SIG-M5 treated with dmso at 0.1 percent for 504 hours (cell line): Measurements from ENCODE around the gene CYP2W1.

Source experiments
- DNase-seq: peaks from one replicate; lab custom pipeline; 2025; ENCODE audit not compliant: unreplicated experiment; lab: John Stamatoyannopoulos, UW

The CYP2W1 gene

DNA sequence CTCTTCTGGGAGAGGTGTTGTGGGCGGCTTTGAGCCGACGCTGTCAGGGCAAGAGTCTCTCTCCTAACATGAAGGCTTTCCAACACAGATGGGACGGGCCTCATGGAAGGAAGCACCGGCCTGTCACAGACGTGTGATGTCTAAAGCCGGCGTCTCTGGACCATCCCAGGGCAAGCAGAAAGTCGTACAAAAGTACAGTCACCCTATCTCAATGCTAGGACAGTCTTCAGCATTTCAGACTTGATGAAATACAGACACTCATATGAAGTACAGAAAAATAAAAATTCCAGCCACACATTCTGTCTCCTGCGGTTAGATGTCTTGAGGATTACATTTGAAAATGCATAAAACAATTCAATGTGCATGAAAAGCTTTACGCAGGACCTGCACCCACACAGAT, 30.6 kb downstream of the CYP2W1 start:
- no peak for DNase-seq

DNA sequence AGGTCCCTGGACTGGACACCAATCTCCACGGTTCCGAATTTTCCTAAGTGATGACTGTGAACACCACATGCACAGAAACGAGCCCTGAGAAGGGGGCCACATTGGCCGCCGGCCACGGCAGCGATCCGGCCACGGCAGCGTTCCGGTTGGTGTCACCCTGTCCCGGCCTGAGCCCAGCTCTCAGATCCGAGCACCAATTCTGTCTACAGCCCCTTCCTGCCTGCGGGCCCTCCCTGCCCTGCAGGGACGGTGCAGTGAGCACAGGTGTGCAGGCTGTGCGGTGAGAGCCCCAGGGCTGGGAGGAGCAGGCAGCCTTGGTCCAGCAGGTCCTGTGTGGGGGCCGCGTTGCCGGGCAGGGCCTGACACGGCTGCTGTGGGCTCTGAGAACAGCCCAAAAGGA, 31.7 kb downstream of the CYP2W1 start:
- no peak for DNase-seq

DNA sequence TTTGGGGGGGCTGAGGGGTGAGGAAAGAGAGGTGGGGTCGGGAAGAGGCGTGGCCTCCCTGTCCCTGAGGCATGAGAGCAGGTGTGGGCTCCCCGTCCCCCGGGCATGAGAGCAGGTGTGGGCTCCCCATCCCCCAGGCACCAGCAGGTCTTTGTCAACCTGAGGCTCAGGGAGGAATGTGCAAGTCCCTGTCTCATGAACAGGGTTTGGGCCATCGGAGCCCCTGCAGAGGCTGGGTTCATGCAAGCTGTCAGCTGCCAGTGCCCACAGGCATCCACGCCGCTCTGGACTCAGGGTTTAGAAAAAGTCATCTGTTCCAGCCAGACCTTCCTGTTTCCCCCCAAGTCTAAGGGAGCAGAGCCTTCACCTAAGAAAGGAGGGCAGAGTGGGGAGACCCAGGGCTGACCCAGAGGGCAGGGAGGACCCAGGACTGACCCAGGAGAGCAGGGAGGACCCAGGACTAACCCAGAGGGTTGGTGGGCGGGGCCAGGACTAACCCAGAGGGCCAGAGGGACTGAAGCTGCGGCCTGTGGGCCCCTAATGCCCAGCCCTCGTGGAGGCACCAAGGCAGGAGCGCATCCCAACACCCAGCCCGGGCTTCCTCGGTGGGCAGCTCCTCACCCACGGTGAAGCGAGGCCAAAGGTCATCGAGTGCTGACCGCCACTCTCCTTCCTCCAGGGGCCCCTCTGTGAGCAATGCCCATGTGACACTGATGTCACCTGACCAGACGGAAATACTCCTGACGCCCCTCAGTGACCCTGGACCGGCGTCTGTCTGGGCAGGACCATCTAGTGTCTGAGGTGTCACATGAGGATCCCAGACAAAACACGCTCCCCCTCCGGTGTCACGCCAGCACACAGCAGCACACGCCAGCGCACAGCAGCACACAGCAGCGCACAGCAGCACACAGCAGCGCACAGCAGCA, 32.5 kb downstream of the CYP2W1 start:
- no peak for DNase-seq

DNA sequence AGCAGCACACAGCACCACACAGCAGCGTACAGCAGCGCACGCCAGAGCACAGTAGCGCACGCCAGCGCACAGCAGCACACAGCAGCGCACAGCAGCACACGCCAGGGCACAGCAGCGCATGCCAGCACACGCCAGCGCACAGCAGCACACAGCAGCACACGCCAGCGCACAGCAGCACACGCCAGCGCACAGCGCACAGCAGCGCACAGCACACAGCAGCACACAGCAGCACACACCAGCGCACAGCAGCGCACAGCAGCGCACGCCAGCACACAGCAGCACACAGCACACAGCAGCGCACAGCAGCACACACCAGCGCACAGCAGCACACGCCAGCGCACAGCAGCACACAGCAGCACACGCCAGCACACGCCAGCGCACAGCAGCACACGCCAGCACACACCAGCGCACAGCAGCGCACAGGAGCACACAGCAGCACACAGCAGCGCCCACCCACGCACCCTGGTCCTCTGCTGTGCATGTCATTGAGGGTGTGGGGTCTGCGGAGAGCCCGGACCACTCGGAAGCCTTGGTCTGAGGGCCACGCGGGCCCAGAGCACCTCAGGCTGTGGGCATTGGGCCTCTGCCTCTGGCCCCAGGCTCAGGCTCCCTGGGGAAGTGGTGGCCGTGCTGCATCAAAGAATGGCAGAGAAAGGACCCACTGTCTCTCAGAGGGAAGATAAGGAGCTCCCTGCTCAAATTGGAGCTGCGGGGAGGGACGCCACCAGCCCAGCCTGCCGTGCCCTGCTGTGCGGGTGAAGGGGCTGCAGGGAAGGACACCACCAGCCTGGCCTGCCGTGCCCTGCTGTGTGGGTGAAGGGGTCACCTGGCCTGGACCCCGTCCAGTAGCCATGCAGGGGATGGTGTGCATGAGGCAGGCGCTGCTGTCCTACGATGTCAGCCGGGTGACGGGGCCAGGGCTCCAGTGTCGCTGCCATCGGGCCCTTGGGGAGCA, 33.9 kb downstream of the CYP2W1 start:
- DNase-seq, result no peak

DNA sequence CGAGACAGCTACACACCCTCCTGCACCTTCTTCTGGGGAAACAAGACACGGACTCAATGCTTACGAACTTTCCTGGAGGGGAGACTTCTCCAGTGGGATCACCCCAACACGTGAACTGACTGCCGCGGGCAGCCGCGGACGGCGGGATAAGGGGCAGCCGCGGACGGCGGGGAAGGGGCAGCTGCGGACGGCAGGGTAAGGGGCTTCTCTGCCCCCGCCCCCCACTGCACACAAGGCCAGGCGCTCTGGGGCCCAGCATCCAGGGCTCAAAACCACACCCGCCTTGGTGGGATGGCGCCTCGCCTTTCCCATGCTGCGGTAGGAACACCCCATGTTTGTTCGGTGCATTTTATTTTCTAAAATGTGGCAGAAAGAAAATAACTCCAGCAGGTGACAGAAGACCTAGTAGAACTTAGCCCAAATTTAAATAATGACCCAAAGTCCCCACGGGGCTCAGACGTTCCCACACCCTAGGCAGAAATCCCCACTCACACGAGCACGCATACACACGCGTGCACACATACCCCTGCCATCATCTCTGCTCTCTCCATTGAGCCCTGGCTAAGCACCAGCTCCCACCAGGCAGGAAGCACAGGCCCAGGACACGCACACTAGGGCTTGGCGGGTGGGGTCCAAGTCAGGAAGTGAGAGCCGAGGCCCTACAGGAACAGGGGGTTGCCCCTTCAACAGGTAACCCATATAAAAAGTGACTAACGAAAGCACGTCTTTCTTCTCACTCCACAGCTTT, 34.8 kb downstream of the CYP2W1 start:
- DNase-seq, result no peak

DNA sequence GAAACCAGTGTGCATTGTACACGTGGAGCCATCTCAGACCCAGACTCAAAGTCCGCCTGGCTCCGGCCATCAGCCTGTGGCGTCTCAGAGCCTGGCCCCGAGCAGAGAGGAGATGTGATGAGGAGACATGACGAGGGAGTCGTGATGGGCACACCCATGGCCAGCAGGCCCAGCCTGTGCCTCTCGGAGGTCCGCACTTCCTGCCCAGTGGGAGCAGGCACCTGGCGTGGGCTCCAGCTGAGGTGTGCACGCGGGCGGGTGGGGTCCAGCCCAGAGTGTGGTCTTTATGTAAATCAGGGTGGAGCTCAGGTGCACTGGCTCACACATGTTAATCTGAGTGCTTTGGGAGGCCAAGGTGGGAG, 35.3 kb downstream of the CYP2W1 start:
- no peak for DNase-seq

DNA sequence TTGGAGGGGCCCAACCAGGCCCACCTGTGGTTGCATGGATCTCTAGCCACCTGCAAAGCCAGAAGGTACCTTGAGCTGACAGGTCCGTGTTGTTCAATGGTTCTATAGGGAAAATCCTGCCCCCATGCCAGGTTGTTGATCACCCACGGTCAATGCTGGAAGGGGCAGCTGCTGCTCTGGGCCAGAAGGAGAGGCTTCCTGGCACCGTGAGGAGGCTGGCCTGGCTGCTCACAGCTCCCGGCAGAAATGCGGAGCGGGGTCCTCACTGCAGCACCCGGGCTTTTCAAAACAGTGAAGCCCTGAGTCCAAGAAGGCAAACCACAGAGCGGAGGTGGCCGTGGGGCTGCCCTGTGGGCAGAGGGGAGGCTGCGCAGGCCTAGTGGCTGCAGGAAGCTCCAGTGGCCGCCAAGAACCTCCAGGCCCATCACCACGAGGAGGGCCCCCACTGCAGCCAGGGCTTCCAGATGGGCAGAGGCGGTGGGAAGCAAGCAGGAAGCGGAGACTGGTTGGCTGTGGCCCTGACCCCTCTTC, 36.3 kb downstream of the CYP2W1 start:
- DNase-seq, result no peak

DNA sequence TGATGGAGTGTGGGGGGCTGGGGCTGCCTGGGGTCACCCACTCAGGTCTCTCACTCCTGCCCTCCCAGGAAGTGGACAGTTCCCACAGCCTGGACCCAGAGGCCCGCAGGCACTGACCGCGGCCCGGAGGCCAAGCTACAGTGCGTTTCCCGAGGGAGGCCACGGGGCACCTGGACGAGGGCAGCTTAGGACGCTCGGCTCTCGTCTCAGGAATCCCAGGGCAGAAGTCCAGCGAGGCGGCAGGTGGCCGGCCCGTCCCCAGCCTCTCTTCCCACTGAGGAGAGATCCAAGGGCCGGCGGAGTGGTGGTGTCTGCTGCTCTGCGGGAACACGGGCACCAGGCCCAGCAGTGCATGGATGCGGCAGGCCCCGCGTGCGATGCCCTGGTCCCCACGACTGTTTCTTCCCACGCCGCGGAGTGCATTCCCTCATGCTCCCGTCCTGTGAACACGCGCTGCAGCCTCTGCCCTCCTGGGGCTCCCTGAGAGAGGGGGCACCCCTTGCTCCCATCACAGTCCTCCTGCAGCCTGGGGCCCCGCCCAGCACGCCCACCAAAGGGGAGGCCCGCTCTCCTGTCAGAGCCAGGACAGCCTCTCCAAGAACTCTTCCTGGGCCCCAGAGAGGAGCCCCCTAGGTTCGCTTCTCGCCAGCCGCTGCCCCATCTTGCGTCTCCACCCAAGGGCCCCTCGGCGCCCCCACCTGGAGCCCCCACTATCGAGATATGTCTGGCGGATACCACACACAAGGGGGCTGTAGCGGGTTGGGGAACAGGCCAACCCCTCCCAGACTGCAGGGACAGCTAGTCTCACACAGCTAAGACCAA, 37.0 kb downstream of the CYP2W1 start:
- no peak for DNase-seq

DNA sequence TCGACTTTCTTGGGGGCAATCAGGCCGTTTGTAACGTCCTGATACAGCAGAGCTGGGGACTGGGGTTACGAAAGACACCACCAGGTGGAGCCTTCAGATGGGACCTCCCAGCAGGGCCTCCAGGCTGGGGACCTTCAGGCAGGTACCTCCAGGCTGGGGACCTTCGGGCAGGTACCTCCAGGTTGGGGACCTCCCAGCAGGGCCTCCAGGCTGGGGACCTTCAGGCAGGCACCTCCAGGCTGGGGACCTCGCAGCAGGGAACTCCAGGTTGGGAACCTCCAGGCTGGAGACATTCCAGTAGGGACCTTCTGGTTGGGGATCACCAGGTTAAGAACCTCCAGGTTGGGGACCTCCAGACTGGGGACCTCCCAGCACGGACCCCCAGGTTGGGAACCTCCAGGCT, 37.9 kb downstream of the CYP2W1 start:
- DNase-seq, result no peak

DNA sequence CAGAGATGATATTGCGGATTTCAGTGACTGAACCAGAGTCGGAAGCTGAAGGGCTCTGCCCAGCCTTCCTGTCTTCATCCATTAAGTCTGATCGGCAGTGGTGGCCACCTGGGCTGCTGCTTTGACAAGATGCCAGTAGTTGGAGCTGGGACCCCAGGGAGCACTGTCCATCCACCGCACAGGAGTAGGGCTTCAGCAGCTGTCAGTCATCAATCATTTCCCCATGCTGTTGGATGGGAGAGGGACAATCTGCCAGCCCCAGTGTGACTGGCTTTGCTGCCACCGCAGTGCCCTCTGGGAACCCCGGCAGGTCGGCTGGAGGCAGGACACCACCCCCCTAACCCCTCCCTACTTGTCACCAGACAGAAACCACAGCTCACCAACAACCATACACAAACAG, 38.4 kb downstream of the CYP2W1 start:
- no peak for DNase-seq

DNA sequence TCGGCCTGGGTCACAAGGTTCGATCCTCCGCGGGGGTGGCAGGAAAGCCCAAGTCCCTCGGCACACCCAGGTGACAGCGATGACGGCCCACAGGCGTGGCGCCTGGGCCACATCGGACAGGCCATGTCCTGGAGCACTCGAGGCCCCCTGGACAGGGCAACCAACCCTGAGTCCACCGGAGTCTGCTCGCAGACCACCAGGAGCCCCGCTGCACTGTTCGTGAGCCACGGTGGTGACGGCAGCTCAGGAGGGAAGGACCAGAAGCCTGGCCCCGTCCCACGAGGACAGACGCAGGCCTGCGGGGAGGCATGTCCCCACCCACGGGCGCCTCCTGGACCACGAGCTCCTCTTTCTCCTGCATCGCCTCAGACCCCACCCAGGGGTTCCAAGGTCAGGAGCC, 39.0 kb downstream of the CYP2W1 start:
- no peak for DNase-seq

DNA sequence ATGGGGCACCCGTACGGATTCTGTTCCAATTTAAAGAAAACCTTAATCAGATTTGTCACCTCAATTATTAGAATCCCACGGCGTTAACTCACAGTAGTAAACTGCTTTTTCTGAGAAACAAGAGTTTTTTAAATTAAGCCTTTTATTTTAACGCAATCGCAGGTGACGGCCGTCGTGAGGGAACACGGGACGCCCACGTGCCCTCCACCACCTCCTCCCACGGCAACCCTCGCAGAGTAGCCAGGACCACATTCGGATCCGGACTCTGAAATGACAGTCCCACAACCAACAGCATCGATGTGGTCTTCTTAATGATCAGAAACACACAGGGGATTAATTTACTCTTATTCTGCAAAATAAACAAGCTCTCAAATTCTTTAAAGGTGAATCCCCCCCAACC, 39.4 kb downstream of the CYP2W1 start:
- no peak for DNase-seq

DNA sequence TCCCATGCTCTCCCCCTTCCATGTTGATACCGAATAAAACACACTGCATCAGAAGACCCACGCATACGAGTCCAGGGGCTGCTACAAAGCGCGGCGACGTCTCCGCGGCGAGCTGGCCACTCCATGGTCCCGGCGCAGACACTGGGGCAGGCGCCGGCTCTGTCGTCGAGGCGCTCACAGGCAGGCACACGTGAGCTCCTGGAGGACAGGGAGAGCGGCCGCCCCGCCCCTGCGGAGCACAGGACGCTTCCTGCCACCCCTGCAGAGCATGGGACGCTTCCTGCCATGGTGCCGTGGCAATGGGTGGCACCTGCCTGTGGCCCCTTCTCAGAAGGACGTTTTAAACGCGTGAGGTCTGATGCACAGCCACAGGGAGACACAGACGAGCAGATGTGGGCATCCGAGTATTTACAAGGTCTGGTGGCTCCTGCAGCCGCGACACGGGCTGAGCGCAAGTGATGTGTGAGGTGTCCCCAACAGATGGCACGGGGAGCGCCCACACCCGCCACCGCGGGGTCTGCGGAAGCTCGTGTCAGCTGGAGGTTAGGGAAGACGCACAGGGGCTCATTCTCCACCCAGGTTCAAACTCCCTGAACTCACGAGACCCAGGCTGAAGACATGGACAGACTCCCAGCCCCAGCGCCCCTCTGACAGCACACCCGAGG, 40.0 kb downstream of the CYP2W1 start:
- no peak for DNase-seq

DNA sequence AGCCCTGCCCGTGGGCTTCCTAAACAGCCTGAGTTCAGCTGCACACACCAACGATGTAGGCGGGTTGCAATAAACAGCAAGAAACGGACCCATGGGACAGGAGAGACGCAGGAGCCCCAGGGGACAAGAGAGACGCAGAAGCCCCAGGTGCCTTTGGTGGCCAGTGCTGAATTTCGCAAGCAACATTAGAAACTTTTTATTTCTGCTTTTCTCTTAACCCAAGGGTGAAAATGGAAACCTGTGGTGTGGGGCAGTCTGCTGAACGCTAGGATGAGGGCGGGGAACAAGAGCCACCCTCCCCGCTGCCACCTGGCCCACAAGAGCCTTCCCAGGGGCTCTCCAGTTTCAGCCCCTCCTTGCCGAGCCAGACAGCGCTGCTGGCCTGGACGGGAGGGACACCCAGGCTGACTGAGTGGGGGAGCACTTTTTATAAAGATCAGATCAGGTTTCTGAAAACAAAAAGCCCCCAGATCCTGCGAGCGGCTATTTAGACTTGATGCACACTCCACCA, 41.4 kb downstream of the CYP2W1 start:
- peak; percentile 25 for DNase-seq

DNA sequence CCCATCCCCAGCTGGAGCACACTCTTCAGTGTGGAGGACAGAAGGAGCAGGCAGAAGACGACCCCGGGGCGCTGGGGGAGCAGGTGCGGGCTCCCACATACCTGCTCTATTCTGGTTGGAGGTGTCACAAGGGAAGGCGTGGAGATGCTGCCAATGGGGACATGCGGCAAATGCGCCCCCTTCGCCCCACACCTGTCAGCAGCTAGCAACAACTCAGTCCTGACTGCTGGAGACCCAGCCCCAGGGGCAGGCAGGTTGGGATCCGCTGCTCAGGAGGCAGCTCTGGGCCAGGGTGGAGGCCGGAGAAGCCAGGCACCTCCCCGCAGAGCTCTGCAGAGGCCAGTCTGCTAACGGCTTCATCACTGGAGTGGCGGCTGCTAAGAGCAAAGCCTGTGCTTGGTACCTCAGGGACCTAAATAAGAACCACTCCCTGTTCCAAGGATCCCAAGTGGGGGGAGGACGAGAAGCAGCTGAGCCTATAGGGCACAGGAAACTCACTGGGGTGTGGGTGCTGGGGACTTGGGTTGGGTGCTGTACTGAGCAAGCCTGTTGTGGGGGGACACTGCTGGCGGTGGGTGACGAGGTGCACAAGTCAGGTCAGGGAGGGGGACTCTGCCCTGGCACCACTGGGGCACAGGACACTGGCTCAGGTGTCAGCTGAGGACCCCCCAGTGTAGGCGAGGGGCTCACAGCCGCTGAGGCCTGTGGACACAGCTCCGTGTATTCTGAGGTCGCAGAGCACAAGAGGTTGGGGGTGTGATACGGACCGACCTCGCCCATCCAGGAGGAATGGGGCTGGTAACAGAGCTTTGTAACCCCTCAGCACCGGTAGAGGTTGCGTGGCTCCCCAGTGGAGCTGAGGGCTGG, 42.1 kb downstream of the CYP2W1 start:
- DNase-seq, result no peak

DNA sequence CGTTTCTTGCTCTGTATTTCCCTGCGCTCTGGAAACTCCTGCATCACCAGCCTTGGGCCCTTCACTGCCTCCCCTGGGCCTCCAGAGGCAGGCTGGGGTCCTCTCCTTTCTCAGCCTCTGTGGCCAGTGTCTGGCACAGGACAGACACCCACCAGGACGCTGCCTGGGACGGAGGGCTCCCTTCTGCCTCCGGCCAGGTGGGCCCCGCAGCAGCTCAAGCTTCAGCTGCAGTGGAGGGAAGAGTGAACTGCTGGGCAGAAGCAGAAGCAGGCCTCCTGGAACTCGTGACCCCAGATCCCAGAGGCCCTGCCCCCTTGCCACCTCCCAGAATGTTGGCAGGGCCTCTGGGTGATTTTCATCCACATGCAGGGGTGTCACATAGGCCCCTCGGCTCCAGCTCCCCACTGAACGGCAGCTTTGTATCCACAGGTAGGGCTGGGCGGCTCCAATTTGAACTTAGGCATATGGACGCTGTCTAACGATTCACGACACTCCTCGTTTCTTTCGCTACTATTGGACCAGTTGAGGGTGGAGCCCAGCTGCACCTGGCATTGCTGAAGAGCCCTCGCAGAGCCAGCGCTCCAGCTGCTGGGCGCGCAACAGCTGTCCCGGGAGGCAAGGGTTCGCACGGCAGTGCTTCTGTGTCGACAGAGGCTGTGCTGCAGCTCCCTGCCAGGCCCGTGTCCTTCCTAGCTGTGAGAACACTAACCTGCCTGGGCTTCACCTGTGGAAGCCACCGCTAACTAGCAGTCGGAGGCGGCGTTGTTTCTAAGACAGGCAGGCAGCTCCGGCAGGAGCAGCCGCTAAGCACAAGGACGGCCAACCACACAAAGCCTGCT, 43.0 kb downstream of the CYP2W1 start:
- no peak for DNase-seq

DNA sequence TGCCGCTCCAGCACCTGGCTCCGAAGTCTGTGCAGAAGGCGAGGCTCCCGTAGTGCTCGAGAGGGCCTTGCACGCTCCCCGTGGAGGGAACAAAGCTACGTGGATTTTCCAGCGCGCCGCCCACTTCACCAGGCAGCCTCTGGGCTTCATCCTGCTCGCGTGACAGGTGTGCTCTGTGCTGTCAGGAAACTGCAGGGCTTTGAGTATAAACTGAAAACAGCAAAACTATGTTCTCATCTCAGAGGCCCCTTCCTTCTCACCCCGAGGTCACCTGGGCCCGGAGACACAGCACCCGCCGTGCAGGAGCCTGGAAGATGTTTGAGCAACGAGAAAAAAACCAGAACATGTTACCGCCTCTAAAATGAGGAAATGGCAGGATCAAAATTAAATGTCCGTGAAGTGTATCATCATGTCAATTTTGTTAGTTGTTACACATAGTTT, 43.8 kb downstream of the CYP2W1 start:
- no peak for DNase-seq
